ENCODE results near the gene HSF2BP.

Gene HSF2BP

DNA sequence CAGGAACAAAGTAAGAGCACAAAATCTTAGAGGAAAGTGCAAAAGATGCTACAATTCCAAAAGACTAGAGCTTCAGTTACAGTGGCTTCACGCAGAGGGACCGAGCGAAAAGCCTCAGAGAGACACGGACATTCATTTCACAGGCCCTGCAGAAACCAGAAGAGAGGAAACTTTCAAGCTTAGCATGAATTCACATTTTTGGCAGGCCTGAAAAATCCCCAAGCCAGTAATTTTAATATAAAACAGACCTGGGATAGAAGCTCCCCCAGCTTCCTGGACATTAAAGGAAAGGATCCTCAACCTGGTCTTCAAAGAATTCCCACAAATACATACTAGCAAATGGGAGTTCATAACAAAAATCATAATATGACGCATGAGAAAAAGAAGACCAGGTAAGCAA, 66.2 kb downstream of the HSF2BP start:
- Histone ChIP-seq H3K36me3 (no peaks in the 10 kb centered on the region), H3K27me3 (ENCODE audit: insufficient read depth, low read depth, severe bottlenecking) (no peaks in the 10 kb centered on the region), H3K27ac (no peak overlapping the region), H3K4me3 (ENCODE audit: low read depth, low read length) (no peak overlapping the region), H3K9me3 (ENCODE audit: severe bottlenecking) (no peaks in the 10 kb centered on the region)
- TF ChIP-seq, protein P1, sequence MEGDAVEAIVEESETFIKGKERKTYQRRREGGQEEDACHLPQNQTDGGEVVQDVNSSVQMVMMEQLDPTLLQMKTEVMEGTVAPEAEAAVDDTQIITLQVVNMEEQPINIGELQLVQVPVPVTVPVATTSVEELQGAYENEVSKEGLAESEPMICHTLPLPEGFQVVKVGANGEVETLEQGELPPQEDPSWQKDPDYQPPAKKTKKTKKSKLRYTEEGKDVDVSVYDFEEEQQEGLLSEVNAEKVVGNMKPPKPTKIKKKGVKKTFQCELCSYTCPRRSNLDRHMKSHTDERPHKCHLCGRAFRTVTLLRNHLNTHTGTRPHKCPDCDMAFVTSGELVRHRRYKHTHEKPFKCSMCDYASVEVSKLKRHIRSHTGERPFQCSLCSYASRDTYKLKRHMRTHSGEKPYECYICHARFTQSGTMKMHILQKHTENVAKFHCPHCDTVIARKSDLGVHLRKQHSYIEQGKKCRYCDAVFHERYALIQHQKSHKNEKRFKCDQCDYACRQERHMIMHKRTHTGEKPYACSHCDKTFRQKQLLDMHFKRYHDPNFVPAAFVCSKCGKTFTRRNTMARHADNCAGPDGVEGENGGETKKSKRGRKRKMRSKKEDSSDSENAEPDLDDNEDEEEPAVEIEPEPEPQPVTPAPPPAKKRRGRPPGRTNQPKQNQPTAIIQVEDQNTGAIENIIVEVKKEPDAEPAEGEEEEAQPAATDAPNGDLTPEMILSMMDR (IDR thresholded peaks at IDR 0.05; ENCODE audit: low read depth, low read length): no peak
- no peak for DNase-seq

DNA sequence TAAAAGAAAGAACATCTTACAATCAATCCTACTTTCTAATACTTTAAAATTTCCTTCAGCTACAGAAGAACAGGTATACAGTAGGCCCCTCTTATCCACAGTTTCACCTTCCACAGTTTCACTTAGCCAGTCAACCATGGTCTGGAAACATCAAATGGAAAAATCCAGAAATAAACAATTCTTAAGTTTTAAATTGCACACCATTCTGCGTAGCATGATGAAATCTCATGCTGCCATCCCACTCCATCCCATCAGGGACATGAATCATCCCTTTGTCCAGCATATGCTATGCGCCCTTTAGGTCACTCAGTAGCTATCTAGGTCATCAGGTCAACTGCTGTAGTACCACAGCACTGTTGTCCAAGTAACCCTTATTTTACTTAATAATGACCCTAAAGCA, 67.7 kb downstream of the HSF2BP start:
- TF ChIP-seq, protein P1 (IDR thresholded peaks at IDR 0.05; ENCODE audit: low read depth, low read length): no peak
- H3K27me3 ChIP-seq (ENCODE audit: insufficient read depth, low read depth, severe bottlenecking): no peaks in the 10 kb centered on the region
- no peak overlapping the region for H3K4me3 ChIP-seq (ENCODE audit: low read depth, low read length)
- no peaks in the 10 kb centered on the region for H3K9me3 ChIP-seq (ENCODE audit: severe bottlenecking)
- no peaks in the 10 kb centered on the region for H3K36me3 ChIP-seq
- no peak for DNase-seq
- H3K27ac ChIP-seq: no peak overlapping the region

DNA sequence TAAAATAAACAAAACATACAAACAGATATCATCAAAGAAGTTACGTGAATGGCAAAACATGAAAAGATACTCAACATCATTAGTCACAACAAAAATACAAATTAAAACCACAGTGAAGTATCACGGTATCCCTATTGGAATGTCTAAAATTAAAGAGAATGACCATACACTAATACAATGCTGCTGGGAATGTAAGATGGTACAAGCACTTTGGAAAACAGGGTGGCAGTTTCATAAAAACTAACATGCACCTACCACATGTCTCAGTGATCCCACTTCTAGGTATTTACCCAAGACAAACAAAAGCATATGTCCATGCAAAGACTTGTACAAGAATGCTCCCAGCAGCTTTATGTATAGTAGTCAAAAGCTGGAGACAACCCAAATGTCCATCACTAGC, 69.1 kb downstream of the HSF2BP start:
- Histone ChIP-seq H3K27ac (no peak overlapping the region), H3K9me3 (ENCODE audit: severe bottlenecking) (no peaks in the 10 kb centered on the region), H3K27me3 (ENCODE audit: insufficient read depth, low read depth, severe bottlenecking) (no peaks in the 10 kb centered on the region), H3K36me3 (no peaks in the 10 kb centered on the region), H3K4me3 (ENCODE audit: low read depth, low read length) (no peak overlapping the region)
- DNase-seq: no peak
- TF ChIP-seq, protein P1 (IDR thresholded peaks at IDR 0.05; ENCODE audit: low read depth, low read length): no peak

DNA sequence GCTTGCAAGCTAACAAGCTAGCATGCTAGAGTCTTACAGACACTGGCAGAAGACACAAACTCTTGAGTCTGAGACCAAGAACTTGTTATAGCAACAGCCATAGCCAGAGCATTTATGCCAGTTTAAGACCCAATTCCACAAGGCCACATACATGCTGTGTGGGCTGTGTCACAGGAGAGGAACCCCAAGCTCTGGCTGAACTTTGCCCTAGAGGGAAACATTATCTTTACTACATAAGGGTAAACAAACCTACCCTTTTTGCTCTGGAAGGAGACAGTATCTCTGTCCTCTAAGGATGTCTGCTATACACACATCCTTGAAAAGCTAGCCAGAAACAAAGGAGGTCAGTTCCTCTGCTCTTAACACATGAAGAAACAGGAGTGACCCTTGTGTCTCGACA, 70.3 kb downstream of the HSF2BP start:
- no peak for DNase-seq
- TF ChIP-seq, protein P1 (IDR thresholded peaks at IDR 0.05; ENCODE audit: low read depth, low read length): no peak
- Histone ChIP-seq H3K27me3 (ENCODE audit: insufficient read depth, low read depth, severe bottlenecking) (no peaks in the 10 kb centered on the region), H3K36me3 (no peaks in the 10 kb centered on the region), H3K9me3 (ENCODE audit: severe bottlenecking) (no peaks in the 10 kb centered on the region), H3K27ac (no peak overlapping the region), H3K4me3 (ENCODE audit: low read depth, low read length) (no peak overlapping the region)

DNA sequence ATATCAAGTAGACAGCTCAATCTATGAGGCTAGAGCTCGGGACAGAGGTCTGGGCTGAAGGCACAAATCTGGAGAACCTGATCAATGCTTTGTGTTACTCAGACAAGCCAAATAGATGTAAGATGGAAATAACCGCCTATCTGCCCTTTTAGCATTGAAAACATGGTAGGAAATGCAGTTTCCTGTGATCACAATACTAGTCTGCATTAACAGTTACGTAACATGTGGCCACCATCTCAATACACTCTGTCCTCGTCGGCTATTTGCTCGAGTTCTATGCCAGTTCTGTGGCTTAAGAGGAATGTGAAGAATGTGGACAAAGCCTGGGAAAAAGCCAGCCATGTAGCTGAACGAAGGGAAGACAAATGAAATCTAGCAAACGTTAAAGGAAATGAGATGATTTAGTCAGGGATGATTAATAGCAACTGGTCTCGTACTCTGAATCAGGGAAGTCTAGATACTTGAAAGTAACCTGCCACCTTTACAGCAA, 73.3 kb downstream of the HSF2BP start:
- H3K27ac ChIP-seq: no peak overlapping the region
- no peak overlapping the region for H3K4me3 ChIP-seq (ENCODE audit: low read depth, low read length)
- DNase-seq: no peak
- H3K27me3 ChIP-seq (ENCODE audit: insufficient read depth, low read depth, severe bottlenecking): no peaks in the 10 kb centered on the region
- no peaks in the 10 kb centered on the region for H3K36me3 ChIP-seq
- H3K9me3 ChIP-seq (ENCODE audit: severe bottlenecking): no peaks in the 10 kb centered on the region
- TF ChIP-seq, protein P1 (IDR thresholded peaks at IDR 0.05; ENCODE audit: low read depth, low read length): no peak

DNA sequence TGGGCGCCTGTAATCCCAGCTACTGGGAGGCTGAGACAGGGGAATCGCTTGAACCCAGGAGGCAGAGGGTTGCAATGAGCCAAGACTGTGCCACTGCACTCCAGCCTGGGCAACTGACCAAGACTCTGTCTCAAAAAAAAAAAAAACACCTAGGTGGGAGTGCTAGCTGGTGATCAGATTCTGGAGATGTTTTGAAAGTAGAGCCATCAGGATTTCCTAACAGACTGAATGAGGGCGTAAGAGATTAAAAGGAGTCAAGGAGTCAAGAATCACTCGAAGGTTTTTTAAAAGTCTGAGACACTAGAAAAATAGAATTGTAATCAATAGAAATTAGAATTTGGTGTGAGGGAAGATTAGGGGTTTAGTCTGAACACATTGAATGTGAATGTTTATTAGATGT, 73.8 kb downstream of the HSF2BP start:
- no peak for DNase-seq

More for the DNA sequence above, 73.8 kb downstream of the HSF2BP start:
- TF ChIP-seq, protein P1 (IDR thresholded peaks at IDR 0.05; ENCODE audit: low read depth, low read length): no peak
- H3K36me3 ChIP-seq: no peaks in the 10 kb centered on the region
- no peak overlapping the region for H3K27ac ChIP-seq
- no peak overlapping the region for H3K4me3 ChIP-seq (ENCODE audit: low read depth, low read length)
- H3K27me3 ChIP-seq (ENCODE audit: insufficient read depth, low read depth, severe bottlenecking): no peaks in the 10 kb centered on the region
- no peaks in the 10 kb centered on the region for H3K9me3 ChIP-seq (ENCODE audit: severe bottlenecking)

Measured in WERI-Rb-1 (cell line).